HepG2 (cell line): ENCODE results near the gene ZNF544. TPM values are rescaled to one million over a fixed set of nuclear protein-coding genes. Genes with fewer than 3 reads are reported as not detected.

Experiments used
- FOXM1 ChIP-seq: sonication (generic); formaldehyde crosslinking; IDR thresholded peaks from 2 replicates; pipeline ENCODE4 v1.5.0; 2020; ENCODE audit warnings: missing genetic modification reagents
- IKZF1 ChIP-seq: fragments of 450-650 bp; IDR thresholded peaks from 2 replicates; pipeline ENCODE4 v1.7.1; 2016
- KLF11 ChIP-seq: IDR thresholded peaks from 2 replicates; pipeline ENCODE4 v1.6.1; 2016; ENCODE audit warnings: missing compliant biosample characterization
- NFAT5 ChIP-seq: sonication (generic); formaldehyde crosslinking; IDR thresholded peaks from 2 replicates; pipeline ENCODE4 v1.4.0; 2020; ENCODE audit warnings: missing genetic modification reagents
- TIGD3 ChIP-seq: sonication (generic); formaldehyde crosslinking; IDR thresholded peaks from 2 replicates; pipeline ENCODE4 v1.5.1; 2020; ENCODE audit warnings: mild to moderate bottlenecking, missing genetic modification reagents, borderline replicate concordance
- TMF1 ChIP-seq: sonication (generic); formaldehyde crosslinking; IDR thresholded peaks from 2 replicates; pipeline ENCODE4 v1.8.1; 2022; ENCODE audit warnings: low read depth, missing genetic modification reagents
- ZBTB44 ChIP-seq: sonication (generic); formaldehyde crosslinking; IDR thresholded peaks from 2 replicates; pipeline ENCODE4 v1.4.0; 2020; ENCODE audit warnings: missing genetic modification reagents
- ZFP36L2 ChIP-seq: sonication (generic); formaldehyde crosslinking; IDR thresholded peaks from 2 replicates; pipeline ENCODE4 v1.4.0; 2020; ENCODE audit warnings: missing genetic modification reagents
- ZNF687 ChIP-seq: sonication (generic); formaldehyde crosslinking; IDR thresholded peaks from 2 replicates; pipeline ENCODE4 v1.5.1; 2020; ENCODE audit warnings: mild to moderate bottlenecking, missing genetic modification reagents, moderate library complexity
- ZNF737 ChIP-seq: sonication (generic); formaldehyde crosslinking; IDR thresholded peaks from 2 replicates; pipeline ENCODE4 v1.5.0; 2020; ENCODE audit warnings: missing genetic modification reagents, mild to moderate bottlenecking, borderline replicate concordance
- polyA plus RNA-seq, 8 experiments: library from polyadenylated mRNA; depleted of rRNA in 3 of 8; stranded (reverse) in 7 of 8; unstranded in 1 of 8; fragments of >200 nt; fragmentation: Illumina TruSeq in 4 of 8; extraction: Trizol in 4 of 8; gene quantifications; 2 replicates each; pipeline versions ENCODE4 v1.2.1 to v1.2.3, GENCODE V29; 2011 to 2016; ENCODE audit warnings: low read depth in 4 of 8, missing spikeins in 1 of 8, mixed read lengths in 1 of 8; ENCODE audit not compliant: insufficient read depth in 1 of 8
- total RNA-seq, 5 experiments: library from RNA; depleted of rRNA; stranded (reverse); fragments of >200 nt; fragmentation: Illumina TruSeq; extraction: Trizol; gene quantifications; 2 replicates each; pipeline ENCODE4 v1.2.3, GENCODE V29; 2016; ENCODE audit warnings: low read depth in 1 of 5

ZNF544 gene
- total and polyA plus RNA-seq, 2 of the 13 experiments (the other 11 are each of a cell fraction or from before 2014, with no cell fraction given) = 13.1 to 17.0 TPM

GRCh38 chr19:58182989-58183816 is 45.5 kb upstream of the ZNF544 start, which contains the start of gene ZNF274 (continued):
- TF ChIP-seq NFAT5 (CRISPR knock-in tag) (no peak), ZBTB44 (CRISPR knock-in tag) (0 out of 2 replicates have a peak, but pooled peaks have one; percentile 16), ZNF737 (CRISPR knock-in tag) (no peak), FOXM1 (CRISPR knock-in tag) (no peak), TIGD3 (CRISPR knock-in tag) (0 out of 2 replicates have a peak, but pooled peaks have one; percentile 12), IKZF1 (no peak), ZFP36L2 (CRISPR knock-in tag) (no peak), ZNF687 (CRISPR knock-in tag) (peak; percentile 84), KLF11 (CRISPR knock-in tag) (no peak), TMF1 (CRISPR knock-in tag) (peak; percentile 16; the same call in 1 of the 2 replicates)
